ACHN (cell line): Measurements from ENCODE around the gene ADGRG3.
"Not testable (repeated sequence)": the region's sequence is repeated elsewhere in the genome, so short reads cannot be mapped to it uniquely, and the experiment has no call there.

ENCODE experiments used
- DNase-seq: peaks from one replicate; pipeline ENCODE4 v3.0.0-alpha.2; 2015
- in situ Hi-C: cut with HindIII; loops from 2 replicates; pipeline ENCODE4 v1.10.0; 2017; ENCODE audit warnings: low sequenced_read_pairs, low pct_ligation_motif_present, low pct_unique_long_range_greater_than_20kb

The ADGRG3 gene

GRCh38 chr16:57671451-57671850 lies 3.3 kb downstream of the ADGRG3 start:
- in situ Hi-C loops, DNase-seq: not testable (repeated sequence)

DNA sequence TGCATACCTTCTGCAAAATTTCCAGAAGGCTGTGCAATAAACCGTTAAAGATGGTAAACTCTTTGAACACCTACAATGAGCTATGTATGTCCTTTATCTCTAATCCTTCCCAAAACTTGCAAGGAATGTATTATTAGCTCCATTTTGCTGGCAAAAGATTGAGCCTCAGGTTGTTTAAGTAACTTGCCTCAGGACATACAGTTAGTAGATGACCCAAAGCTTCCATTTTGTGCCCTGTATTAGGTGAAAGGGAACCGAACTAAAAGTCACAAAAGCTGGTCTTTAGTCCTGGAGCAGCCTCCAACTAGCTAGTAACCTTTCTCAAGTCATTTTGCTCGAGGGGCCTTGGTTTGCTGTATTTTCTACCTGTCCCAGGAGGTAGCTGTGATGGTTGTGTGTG lies 4.3 kb downstream of the ADGRG3 start:
- in situ Hi-C loops = no loop called here
- DNase-seq = no peak

GRCh38 chr16:57672824-57673223 lies 4.7 kb downstream of the ADGRG3 start:
- in situ Hi-C loops = no loop called here
- DNase-seq = no peak

DNA sequence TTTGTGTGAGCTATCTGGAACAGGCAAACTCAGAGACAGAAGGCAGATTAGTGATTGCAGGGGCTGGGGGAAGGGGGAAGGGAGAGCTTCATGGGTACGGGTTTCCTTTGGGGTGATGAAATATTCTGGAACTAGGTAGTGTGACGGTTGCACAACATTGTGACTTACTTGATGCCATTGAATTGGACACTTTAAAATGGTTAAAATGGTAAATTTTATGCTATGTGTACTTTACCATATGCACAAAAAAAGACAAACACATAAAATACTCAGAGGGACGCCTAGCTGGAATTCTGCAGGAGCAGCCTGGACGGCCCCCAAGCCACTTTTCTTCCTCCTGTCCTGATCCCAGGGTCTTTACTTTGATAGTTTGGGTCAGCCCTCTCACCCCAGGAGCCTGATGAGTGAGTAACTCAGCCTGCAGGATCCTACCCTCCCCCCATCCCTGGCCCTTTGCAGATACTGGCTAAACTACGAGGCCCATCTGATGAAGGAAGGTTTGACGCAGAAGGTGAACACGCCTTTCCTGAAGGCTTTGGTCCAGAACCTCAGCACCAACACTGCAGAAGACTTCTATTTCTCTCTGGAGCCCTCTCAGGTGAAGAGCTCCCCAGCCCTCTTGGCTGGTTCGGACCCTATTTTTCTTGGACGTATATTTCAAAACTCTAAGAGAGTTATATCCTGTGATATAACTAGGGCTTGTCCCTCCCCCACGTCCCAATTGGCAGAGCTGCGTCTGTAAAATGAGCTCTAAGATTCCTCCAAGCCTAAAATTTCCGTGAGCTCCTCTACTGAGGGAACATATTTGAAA lies 7.8 kb downstream of the ADGRG3 start:
- in situ Hi-C loops = no loop called here
- no peak for DNase-seq

DNA sequence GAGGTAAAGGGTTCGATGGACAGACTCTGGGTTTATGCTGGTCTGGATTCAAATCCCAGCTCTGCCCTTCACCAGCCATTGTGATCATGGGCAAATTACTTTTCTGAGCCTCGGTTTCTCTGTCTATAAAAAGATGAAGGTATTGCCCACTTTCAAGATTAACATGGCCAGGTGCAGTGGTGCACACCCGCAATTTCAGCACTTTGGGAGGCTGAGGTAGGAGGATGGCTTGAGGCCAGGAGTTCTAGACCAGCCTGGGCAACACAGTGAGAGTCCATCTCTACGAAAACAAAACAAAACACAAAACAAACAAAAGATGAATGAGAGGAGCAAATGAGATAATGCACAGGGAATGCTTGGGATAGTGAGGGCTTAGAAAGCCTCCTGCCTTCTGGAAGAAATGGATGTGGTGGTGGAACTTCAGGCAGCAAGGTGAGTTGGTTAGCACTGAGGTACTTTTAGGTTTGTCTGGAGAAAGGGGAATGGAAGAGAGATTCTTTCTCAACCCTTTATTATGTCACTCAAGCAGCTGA lies 8.5 kb downstream of the ADGRG3 start:
- no peak for DNase-seq

DNA sequence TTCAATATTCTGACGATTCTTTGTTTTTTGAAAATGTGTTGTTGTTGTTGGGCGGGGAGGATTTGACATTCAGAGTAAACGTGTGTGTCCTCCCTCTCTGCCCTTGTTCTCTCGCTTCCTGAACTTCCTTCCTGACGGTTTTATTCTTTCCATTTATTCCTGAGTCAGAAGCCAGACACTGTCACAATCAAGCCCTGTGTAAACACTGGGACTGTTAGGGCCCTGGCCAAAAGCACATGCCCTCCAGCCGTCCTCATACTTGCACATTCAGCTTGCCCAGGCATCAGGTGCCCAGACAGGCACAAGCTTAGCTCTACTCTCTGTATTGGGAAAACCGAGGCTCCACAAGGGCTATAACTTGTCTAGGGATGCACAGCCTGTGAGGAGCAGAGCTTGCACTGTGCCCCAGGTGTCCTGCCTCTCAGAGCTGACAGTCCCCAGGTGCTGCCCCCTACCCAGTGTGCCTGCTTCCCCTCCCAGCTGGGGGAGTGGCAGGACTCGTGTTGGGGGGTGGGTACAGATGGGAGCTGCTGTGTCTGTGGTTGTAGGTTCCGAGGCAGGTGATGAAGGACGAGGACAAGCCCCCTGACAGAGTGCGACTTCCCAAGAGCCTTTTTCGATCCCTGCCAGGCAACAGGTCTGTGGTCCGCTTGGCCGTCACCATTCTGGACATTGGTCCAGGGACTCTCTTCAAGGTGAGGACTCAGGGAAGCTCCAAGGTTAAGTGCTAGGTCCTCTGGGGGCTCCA lies 9.7 kb downstream of the ADGRG3 start:
- in situ Hi-C loops = no loop called here
- no peak for DNase-seq

More for the DNA sequence above, 8.5 kb downstream of the ADGRG3 start:
- in situ Hi-C loops = no loop called here

DNA sequence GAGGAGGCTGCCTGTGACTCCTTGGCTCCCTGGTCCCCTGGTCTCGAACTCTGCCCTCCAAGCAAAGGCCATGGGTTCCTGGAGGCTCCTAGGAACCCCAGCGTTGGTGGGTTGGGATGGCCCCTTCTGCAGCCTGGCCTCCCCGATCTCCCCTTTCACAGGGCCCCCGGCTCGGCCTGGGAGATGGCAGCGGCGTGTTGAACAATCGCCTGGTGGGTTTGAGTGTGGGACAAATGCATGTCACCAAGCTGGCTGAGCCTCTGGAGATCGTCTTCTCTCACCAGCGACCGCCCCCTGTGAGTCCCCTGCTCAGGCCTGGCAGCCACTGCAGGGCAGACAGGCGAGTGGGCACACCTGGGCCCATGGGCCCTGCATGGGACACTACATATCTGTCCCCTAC lies 10.9 kb downstream of the ADGRG3 start:
- in situ Hi-C loops = no loop called here
- DNase-seq = no peak

- in situ Hi-C loops = no loop called here
Observed at GRCh38 chr16:57679767-57680482, 11.8 kb downstream of the ADGRG3 start.

GRCh38 chr16:57680842-57681375 lies 12.8 kb downstream of the ADGRG3 start:
- DNase-seq = no peak
- in situ Hi-C loops = no loop called here

More at GRCh38 chr16:57679767-57680482, 11.8 kb downstream of the ADGRG3 start:
- no peak for DNase-seq

GRCh38 chr16:57681950-57682728 lies 14.0 kb downstream of the ADGRG3 start:
- DNase-seq = no peak
- in situ Hi-C loops = no loop called here

DNA sequence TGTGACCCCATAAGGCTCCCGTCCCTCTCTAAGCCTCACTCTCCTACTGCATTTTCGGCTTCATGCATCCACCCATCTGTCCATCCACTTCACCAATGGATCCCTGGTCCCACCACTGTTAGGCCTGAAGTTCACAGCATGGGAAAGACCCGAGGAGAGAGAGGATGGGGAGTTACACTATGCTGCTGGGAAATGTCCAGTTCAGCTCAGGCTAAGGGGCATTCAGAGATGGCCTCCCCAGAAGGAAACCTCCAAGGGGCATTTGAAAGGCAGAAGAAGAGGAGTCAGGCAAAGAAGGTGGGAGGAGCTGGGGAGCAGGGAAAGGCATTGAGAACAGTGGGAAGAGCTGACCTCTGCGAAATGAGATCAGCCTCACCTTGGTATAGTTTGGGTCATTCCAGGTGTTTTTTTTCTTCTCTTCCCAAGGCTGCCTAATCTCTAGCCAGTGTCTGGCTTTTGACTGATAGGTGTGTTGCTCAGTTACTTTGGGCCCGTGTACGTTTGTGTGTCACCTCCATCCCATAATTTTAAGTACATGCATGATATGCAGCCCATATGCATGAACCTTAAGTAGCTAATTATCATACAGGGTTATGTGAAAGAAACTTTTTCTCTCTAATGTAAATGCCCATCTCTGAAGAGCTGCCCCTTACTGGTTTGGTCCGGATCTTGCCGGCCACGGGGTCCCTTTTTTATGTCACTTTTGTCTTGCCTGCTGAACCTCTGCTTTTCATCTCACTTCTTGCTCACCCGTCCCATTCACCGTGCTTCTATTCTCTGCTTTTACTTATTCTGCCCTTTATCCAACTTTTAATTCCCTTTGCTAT lies 14.9 kb downstream of the ADGRG3 start:
- no peak for DNase-seq
- in situ Hi-C loops = no loop called here

GRCh38 chr16:57683636-57684545 lies 15.8 kb downstream of the ADGRG3 start:
- in situ Hi-C loops = no loop called here
- no peak for DNase-seq

DNA sequence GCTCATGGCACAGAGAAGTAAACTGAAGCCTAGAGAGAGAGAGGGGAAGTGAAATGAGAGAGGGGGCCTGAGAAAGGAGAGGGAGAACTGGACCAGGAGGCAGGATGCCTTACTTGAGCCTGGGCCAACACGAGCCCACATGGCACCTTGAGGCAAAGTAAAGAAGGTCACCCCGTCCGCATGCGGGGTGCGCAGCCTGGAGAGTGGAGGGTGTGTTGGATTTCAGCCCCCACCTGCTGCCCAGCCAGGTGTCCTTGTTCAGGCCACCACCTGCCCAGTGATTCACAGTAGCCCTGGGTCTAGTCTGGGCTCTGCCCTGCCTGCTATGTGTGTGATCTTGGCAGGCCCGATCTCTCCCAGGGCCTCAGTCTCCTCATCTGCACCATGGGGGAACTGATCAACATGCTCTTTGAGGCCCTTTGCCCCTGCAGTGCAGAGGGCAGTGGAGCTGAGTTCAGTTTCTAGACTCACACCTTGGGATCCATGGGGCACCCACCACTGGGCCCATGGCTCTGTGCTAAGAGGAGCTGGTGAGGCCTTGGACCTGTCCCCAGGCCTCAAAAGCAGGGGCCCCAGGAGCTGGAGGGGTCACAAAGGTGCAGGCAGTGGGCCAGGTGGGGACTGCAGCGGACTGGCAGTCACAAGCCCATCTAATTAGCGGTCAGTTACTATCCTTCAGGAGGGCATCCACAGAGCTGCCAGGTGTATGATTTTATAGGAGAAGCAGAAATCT lies 16.7 kb downstream of the ADGRG3 start:
- no peak for DNase-seq
- in situ Hi-C loops = no loop called here

- no peak for DNase-seq
- in situ Hi-C loops = no loop called here
Observed at GRCh38 chr16:57685633-57686032, 17.5 kb downstream of the ADGRG3 start.

GRCh38 chr16:57686577-57686976 lies 18.5 kb downstream of the ADGRG3 start:
- DNase-seq = no peak
- in situ Hi-C loops = no loop called here
